ENCODE measurements around the gene USP33.
"Not testable (repeated sequence)": the region's sequence is repeated elsewhere in the genome, so short reads cannot be mapped to it uniquely, and the experiment has no call there.

Gene USP33

GRCh38 chr1:77739235-77739634 lies 20.4 kb downstream of the USP33 start:
- DNase-seq (ENCODE audit: low spot score), result no peak

- DNase-seq (ENCODE audit: low spot score), result no peak
Observed at GRCh38 chr1:77732090-77732489, 27.6 kb downstream of the USP33 start.

DNA sequence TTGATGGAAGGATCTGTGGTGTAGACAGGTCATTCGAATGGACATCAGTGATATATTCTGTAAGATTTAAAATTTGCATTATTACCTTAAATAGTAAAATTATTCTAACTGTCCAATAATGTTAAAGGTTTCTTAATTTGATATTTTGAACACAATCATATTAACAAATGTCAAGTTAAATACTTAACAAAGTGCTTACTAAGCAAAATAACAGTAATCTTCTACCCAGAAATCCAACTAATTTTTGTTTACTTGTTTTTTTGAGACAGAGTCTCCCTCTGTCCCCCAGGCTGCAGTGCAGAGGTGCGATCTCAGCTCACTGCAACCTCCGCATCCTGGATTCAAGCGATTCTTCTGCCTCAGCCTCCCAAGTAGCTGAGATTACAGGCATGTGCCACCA lies 33.9 kb downstream of the USP33 start:
- DNase-seq (ENCODE audit: low spot score), result no peak

- no peak for DNase-seq (ENCODE audit: low spot score)
Observed at GRCh38 chr1:77718181-77718580, 41.5 kb downstream of the USP33 start.

GRCh38 chr1:77716065-77716464 lies 43.6 kb downstream of the USP33 start:
- no peak for DNase-seq (ENCODE audit: low spot score)

DNA sequence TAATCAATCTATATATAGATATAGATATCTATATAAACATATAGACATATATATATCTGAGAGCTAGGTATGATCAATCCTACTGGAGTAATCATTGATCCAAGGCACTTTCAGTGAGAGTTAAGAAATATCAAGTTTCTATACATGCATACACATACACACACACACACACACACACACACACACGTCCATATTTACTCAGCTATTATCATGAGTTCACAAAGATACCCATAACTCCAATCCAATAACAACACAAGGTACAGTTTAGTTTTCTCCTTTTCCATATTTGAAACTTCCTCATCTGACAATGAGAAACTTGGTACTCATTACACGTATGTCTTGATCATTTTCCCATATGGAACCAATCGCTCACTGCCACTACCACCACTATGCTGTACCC lies 49.9 kb downstream of the USP33 start:
- DNase-seq (ENCODE audit: low spot score), result no peak

DNA sequence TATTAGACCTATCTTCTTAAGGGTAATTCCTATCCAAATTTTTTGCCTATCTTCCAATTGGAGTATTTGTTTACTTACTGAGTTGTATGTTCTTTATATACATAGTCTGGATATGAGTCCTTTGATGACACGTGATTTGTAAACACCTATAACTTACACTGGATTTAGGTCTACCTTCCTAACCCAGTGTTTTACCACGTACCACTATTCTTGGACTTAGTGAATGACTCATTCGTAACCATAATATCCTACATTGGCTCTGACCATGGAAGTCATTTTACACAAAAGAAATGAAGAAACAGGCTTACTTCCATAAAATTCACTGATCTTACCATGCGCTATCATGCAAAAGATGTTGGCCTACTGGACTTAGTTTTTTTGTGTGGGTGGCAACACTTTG lies 53.3 kb downstream of the USP33 start:
- no peak for DNase-seq (ENCODE audit: low spot score)

DNA sequence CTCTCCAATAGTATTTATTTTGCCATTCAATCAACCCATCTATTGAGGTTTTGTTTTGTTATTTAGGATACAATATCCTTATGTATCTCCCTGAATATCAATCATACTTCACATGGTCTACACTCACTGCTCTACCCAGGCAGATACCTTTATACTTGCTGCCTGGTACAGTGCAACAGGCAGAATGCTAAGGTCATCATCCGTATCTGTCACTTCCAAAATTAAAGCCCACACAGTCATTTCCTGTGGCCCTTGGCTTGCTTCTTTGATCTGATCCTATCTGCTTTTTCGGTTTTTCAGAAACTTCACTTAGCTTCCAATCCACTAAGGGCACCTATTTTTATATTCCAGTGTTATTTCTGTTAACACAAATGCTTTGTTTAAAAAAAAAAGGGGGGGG lies 54.9 kb downstream of the USP33 start:
- DNase-seq (ENCODE audit: low spot score), result no peak

- not testable (repeated sequence) for DNase-seq (ENCODE audit: low spot score)
Observed at GRCh38 chr1:77699673-77700072, 60.0 kb downstream of the USP33 start.

DNA sequence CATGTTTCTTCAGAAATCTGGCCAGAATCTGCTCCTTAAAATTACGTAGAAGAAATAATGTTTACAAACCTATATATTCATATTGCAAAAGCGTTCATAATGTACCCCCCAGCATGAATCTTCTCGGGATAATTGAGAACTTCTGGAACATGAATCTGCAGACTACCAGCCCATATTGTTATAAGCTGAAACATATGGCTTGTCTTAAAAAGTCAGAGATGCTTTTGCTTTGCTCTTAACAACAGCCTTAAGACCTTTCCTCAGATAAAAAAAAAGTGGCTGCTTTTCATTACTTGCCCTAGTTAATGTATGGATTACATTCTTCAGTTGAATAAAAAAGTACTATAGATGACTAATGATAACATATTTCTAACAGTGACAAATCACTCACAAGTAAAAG lies 62.2 kb downstream of the USP33 start:
- DNase-seq (ENCODE audit: low spot score), result no peak

DNA sequence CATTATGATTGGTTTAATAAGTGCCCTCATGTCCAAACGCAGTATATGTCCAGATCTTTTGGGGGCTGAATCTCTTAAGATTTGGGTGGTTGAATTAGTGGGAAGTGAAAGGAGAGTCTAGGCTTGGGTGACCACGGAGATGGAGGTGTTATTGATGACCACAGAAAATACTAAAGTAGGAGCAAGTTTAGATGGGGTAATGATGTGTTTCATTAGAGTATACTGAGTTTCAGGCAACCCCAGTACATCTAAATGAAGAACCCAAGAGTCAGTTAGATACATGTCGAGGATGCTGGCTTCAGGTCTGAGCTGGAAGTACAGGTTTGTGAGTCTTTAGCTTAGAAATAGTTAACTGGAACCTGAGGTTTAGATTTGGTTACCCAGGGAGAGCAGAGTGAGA lies 70.7 kb downstream of the USP33 start:
- no peak for DNase-seq (ENCODE audit: low spot score)

GRCh38 chr1:77687519-77687906 lies 72.1 kb downstream of the USP33 start:
- DNase-seq (ENCODE audit: low spot score), result no peak

GRCh38 chr1:77686796-77687518 lies 72.7 kb downstream of the USP33 start:
- DNase-seq (ENCODE audit: low spot score), result no peak

GRCh38 chr1:77683160-77684148 lies 76.2 kb downstream of the USP33 start:
- DNase-seq (ENCODE audit: low spot score), result peak; percentile 93

- peak; percentile 92 for DNase-seq (ENCODE audit: low spot score)
Observed at GRCh38 chr1:77682460-77683159, 77.0 kb downstream of the USP33 start, which contains the start of gene ZZZ3. TSS of gene ZZZ3 (minus strand) at chr1:77682658. CDS start at chr1:77633354, 49,304 bp downstream.

DNA sequence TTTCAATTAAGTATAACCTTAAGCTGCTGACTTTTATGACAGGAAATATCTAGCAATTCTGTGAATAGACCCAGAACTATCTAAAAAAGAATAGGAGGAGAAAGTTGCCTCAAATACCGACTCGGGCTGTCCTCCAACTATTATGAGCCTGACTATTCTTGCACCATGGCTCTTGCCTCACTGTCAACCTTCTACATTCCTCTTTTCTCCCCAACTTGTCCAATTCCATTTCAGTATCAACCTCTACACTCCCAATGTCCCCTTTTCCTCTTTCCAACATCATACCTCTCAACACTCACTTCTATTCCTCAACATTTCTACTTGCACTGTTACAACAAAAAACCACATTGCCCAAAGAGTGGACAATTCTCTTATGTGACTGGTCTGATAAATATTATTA lies 79.5 kb downstream of the USP33 start:
- DNase-seq (ENCODE audit: low spot score), result no peak

DNA sequence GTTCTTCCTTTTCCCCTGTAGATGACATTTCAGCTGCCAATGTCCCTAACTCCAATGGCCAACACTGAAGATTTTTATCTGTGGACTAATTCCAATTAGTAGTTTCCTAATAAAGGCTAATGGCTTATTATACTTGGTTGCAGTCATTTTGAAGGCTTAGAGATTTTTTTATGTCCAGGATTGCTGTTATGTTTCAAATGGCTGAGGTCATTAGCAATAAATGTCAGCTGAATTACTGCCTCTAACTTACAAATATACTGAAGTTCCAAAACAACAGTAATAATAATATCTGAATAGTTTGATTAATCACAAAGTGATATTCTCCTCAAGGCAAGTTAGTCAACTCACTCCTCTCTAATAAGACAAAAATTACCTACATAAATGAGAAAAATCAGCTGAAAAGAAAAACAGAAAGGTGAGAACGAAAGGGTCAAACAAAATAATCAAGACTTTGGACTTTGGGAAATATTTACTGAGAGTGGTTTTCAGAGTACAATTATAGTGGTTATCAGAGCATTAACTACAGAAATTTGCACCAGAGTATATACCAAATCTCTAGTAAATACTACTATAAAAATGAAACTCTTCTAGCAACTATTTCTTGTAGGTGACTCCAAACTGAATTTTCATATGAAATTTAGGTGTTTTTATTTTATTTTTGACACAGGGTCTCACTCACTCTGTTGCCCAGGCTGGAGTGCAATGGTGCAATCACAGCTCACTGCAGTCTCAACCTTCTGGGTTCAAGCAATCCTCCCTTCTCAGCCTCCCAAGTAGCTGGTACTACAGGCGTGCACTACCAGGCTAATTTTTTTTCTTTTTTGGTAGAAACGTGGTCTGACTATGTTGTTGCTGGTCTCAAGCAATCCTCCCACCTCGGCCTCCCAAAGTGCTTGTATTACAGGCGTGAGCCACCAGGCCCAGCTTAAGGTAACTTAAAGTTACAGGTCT lies 80.7 kb downstream of the USP33 start:
- no peak for DNase-seq (ENCODE audit: low spot score)

GRCh38 chr1:77674807-77675206 lies 84.8 kb downstream of the USP33 start:
- DNase-seq (ENCODE audit: low spot score), result not testable (repeated sequence)

GRCh38 chr1:77673716-77674355 lies 85.8 kb downstream of the USP33 start:
- DNase-seq (ENCODE audit: low spot score), result no peak

- DNase-seq (ENCODE audit: low spot score), result no peak
Observed at GRCh38 chr1:77673030-77673429, 86.6 kb downstream of the USP33 start.

DNA sequence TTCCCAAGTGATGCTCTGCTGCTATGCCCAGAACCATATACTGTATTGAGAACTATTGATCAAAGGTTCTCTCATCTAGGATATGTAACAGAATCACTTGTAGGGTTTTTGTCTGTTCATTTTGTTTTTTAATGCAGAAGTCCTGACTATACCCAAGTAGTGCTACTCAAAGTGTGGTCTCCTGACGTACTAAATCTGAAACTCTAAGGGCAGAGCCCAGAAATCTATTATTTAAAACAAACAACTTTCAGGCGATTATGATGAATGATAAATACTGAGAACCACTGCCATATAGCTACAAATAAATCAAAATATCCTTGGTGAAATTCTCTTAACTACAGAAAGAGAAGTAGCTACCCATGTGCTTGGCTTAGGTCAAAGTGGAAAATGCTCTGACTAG lies 87.3 kb downstream of the USP33 start:
- no peak for DNase-seq (ENCODE audit: low spot score)
